ENCODE measurements around the gene EEF1A2.

DNA sequence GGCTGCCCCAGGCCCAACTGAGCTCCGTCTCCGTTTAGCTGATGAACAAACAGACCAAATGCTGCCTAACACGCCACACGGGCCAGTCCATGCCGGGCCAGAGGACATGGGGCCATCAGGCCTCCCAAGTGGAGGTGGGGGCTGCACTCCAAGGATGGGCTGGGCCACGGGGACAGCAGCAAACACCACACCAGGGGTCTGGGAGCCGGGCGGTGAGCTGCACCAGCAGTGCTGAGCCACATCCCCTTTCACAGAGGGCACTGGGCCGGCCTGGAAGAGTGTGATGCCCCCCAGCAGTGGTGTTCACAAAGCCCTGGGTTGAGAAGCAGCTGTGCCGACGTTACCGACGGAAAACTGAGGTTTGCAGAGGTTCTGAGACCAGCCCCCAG lies 29.2 kb downstream of the EEF1A2 start:
- TF ChIP-seq CTCF (IDR thresholded peaks at IDR 0.05) (no peak), POLR2A (IDR thresholded peaks at IDR 0.05) (no peak)

Data from lower leg skin (tissue), 3 donors.